GM19397 (cell line): Measurements from ENCODE around the gene ARPC1B.
"Not testable (repeated sequence)": the region's sequence is repeated elsewhere in the genome, so short reads cannot be mapped to it uniquely, and the experiment has no call there.

Experiments
- ATAC-seq: cut with Tn5 transposase; IDR thresholded peaks from one replicate; pipeline ENCODE4 v1.9.1; 2021; ENCODE audit warnings: mild to moderate bottlenecking, moderate library complexity; ENCODE audit not compliant: unreplicated experiment

ARPC1B gene

DNA sequence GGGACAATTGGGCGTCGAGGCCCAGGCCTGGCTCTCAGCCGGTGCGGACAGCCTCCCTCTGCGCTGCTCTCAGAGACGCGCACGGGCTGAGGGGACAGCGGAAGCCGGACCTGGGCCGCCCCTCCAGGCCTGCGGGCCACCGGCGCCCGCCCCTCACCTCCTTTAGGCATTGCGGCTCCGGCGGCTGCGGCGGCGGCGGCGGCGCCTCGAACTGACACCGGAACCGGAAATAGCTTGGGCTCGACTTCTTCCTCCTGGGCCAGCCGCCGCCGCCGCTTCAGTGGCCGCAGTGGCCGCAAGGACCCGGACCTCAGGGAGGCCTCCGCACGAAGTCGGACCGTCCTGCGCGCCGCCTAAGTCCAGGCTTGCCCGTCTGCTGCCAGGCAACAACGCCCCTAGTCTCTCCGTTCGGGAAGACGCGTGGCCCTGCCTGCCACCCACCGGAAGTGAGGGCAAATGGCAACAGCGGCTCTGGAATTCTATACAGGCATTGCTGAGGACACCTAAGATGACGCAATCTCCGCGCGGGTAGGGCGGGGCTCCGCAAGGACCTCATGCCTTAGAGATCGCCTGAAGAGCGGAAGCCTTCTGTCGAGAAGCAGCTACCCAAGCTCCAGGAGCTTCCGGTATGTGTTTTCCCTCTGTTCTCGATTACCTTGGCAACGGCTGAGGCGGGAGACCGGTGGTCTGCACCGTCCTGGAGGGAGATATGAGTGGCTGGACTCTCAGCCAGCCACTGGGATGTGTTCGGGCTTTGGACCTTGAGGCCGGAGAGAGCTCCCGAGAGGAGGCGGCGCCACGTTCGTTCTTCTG is 34.1 kb downstream of the ARPC1B start, which contains the start of the genes BUD31 and PDAP1:
Gene BUD31, plus strand, starts transcription at position 591 of the 813 bp plus-strand sequence. CDS start 2,124 bp downstream, outside the sequence.
Gene PDAP1, minus strand, starts transcription at position 219 of the 813 bp plus-strand sequence. Its CDS starts 49 bp downstream, at position 170.
- ATAC-seq, result peak; percentile 76

DNA sequence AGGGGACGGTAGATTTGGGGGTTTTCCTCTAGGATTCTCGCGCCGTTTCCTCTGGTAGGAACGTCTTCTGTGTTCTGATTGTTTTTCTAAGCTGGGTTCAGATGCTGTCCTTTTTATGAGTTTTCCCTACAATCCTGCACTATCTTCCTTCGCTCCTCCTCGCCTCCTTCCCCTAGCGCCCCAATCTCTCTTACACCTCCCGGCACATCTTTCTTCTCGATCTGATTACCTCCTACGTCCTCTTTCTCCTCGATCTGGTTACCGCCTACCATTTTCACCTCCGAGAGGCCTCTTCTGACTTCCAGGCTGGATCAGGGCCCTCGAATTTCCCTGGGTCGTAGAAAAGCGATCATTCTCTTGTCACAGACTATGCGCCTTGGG is 34.7 kb downstream of the ARPC1B start:
- no peak for ATAC-seq

DNA sequence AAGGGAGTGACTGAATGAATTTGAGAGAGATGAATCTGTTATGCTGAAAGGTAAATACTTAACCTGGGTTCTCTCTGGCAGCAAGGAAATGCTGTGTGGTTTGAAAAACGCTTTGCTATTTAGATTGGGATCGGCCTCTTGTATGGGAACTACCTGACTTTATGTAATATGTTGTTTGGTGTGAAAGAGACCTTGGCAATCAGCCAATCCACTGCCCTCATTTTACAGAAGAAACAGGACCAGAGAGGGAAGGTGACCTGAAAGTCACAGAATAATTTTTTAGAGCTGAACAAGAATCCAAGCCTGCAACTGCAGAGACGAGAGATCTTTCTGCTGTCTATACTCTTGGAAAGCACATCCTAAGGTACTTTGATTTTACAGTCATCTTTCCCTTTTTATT is 35.3 kb downstream of the ARPC1B start:
- ATAC-seq, result no peak

DNA sequence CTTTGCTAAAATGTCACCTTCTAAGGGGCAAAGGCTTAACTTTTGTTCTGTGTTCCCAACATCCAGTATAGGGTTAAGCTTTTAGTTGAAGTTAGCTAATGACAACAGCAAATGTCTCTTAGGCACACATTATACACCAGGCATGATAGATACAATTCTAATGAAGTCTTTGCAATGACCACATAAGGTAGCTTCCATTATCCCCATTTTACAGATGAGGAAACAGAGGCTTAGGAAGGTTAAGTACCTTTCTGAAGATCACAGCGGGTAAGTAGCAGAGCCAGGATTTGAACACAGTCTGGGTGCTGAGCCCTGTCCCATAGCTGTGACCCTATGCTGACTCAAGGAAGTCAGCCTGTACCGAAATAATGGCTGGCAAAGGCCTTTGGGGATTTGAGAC is 36.1 kb downstream of the ARPC1B start:
- ATAC-seq, result no peak

GRCh38 chr7:99415513-99416127 is 41.1 kb downstream of the ARPC1B start:
- ATAC-seq, result not testable (repeated sequence)

DNA sequence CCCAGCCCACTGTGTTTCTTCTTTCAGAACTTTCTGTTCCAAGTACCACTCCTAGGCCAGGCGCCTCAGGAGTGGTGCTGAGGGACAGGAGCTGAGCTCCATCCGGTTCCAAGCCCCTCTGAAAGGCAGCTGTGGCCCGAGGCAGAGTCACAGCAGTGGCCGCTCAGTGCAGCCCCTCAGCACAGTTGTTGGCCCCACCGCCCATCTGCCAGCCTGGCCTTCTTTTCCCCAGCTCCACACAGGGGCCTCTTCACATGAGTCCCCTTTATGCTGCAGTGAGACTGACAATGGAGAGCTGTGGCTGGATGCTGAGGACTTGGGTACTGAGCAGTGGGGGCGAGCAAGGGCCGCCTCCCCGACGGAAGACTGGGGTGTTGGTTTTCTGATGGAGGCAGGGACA is 43.7 kb downstream of the ARPC1B start:
- no peak for ATAC-seq

DNA sequence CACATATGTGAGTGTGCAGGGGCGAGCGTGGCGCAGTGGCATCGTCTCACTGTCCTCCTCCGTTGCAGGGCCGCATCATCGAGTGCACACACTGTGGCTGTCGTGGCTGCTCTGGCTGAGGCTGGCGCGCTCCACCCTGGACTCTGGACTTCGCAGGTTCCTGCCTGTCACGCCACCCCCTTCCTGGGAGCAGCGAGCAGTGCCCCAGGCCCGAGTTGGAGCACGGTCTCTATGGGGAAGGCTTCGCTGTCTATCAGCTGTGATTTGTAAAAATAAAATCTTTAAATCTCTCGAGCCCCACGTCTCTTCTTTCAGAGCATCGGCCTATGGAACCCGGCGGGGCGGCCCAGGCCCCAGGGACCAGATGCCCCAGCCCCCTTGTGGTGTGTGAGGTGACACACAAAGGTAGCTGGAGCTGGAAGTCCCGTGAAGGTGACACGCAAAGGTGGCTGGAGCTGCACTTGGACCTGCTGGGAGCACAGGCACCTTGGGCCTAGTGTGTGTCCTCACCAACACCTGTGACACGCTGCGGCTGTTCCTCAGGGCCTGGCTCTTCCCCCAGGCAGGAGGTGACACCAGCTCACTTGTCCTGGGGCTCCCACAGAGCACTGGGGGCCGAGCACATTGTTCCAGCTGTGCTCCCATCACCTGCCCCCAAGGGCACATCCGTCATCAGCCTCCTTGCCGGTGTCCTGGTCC is 44.9 kb downstream of the ARPC1B start:
- ATAC-seq, result no peak

DNA sequence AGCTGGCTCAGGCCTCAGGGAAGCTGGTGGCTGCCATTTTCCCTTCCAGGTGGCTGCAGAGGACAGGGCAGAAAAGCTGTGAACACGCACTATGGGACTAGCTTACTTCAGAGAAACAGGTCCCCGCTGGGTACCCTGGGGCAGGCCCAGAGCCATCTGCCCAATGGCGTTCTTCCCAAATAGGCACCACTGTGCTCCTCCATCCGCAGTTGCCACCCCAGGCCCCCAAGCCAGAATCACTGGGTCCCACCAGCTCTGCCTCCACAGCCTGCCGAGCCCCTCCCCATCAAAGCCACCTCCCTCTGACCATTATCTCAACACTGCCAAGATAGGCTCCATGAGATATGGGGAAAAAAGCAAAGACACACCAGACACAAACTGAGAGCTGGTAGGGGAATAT is 45.7 kb downstream of the ARPC1B start:
- no peak for ATAC-seq

DNA sequence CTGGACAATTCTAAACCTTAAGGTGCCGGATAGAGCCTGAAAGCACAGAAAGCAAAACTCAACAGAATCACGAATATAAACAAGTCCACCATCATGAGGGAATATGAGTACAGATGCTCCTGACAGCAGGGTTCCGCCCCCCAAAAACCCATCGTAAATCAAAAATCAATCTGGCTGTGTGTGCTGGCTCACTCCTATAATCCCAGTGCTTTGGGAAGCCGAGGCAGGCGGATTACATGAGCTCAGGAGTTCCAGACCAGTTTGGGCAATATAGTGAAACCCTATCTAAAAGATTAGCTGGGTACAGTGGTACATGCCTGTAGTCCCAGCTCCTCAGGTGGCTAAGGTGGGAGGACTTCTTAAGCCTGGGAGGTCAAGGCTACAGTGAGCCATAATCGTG is 46.5 kb downstream of the ARPC1B start:
- ATAC-seq, result no peak

DNA sequence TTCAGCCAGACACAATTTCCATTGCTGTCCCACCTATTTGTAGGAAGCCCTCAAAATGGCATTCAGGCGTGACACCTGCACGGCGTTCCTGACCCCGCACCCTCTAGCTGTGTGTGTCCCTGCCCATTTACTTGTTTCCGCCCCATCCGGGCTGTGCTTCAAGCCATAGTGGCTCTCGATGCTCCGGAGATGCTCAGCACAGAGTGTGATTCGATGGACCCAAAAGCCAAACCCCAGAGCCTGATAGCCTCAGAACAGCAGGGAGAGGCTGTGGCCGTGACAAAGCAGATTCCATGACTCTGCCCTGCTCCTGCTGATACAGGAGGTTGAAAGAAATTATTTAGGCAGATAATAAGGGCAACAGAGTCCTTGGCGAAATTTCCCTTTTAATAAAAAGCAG is 47.7 kb downstream of the ARPC1B start:
- no peak for ATAC-seq

- ATAC-seq, result no peak
Observed at GRCh38 chr7:99422625-99423024, 48.1 kb downstream of the ARPC1B start.

- no peak for ATAC-seq
Observed at GRCh38 chr7:99424932-99425730, 50.6 kb downstream of the ARPC1B start.

- no peak for ATAC-seq
Observed at GRCh38 chr7:99428972-99429566, 54.5 kb downstream of the ARPC1B start.

GRCh38 chr7:99429756-99430155 is 55.2 kb downstream of the ARPC1B start:
- no peak for ATAC-seq

DNA sequence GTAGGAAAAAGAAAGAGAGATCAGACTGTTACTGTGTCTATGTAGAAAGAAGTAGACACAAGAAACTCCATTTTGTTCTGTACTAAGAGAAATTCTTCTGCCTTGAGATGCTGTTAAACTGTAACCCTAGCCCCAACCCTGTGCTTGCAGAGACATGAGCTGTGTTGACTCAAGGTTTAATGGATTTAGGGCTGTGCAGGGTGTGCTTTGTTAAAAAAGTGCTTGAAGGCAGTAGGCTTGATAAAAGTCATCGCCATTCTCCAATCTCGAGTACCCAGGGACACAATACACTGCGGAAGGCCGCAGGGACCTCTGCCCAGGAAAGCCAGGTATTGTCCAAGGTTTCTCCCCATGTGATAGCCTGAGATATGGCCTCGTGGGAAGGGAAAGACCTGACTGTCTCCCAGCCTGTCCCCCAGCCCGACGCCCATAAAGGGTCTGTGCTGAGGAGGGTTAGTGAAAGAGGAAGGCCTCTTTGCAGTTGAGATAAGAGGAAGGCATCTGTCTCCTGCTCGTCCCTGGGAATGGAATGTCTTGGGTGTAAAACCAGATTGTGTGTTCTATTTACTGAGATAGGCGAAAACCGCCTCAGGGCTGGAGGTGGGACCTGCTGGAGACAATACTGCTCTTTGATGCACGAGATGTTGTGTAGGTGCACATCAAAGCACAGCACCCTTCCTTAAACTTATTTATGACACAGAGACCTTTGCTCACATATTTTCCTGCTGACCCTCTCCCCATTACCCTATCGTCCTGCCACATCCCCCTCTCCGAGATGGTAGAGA is 57.4 kb downstream of the ARPC1B start:
- ATAC-seq, result not testable (repeated sequence)

DNA sequence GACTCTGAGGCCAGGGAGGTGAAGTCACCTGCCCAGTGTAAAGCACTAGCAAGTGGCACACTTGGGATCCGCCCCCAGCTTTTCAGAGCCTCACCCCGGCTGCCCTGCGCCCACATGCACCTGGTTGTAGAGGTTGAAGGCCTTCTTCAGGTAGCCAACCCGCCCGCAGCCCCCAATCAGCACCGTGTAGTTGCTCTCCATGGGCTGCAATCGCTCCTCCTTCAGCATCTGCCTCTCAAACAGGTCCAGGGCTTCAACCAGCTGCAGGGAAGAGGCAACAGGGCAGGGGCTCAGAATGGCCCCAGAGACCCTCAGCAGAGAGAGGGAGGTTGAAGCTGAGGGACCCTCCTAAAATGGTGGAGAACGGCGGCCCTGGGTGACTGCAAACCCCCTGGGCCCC is 58.6 kb downstream of the ARPC1B start:
- ATAC-seq, result no peak

- ATAC-seq, result no peak
Observed at GRCh38 chr7:99437946-99438572, 63.5 kb downstream of the ARPC1B start.

DNA sequence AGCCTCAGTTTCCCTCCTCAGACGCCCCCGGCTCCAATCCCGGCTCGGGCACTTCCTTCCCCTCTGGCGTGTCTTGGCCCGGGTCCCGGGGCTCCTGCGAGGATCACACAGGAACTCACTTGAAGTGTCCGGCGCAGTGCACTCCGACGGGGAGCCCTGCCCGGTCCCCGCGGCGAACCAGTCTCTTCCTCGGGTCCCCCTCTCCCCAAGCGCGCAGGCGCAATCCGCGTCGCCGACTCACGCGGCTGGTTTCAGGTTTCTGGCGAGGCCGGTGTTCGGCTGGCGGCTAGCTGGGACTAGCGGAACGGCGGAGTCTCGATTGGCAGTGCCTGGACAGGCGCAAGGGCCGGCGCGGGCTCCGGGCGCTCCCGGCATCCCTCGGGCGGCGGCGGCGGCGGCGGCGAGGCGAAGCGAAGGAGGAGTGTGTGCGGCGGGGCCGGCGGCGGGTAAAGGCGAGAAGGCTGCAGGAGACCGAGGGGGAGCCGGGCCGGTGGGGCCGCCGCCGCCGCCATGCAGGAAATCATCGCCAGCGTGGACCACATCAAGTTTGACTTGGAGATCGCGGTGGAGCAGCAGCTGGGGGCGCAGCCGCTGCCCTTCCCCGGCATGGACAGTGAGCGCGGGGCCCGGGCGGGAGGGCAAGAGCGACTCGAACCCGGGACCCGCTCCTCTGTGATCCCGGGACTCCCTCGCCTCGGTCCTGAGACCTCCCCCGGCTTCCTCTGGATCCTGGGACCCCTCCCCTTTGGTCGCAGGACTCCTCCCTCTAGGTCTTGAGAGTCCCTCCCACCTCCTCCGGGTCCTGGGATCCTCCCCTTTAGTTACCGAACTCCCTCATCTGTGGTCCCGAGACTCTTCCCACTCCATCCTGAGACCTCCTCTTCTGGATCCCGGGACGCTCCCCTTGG is 64.3 kb downstream of the ARPC1B start, which contains the start of the genes CPSF4 and PTCD1:
Gene CPSF4, plus strand, starts transcription at position 371 of the 908 bp plus-strand sequence. Its CDS starts 140 bp downstream, at position 511.
Gene PTCD1, minus strand, starts transcription at position 226 of the 908 bp plus-strand sequence. CDS start 3,556 bp downstream, outside the sequence.
- peak; percentile 93 for ATAC-seq
